GM12878 (cell line): ENCODE measurements around the gene TIMM10. TPM values are rescaled to one million over a fixed set of nuclear protein-coding genes. Genes with fewer than 3 reads are reported as not detected.

Source experiments
- ATAC-seq: fragments of 200-7000 bp; cut with Tn5 transposase; 3 replicates; pipeline ENCODE4 v1.9.1; 2020; ENCODE audit warnings: mild to moderate bottlenecking, moderate library complexity
- BruUV-seq: library from RNA; stranded (reverse); fragments of 400-500 nt; replicated peaks from 2 replicates; lab custom pipeline; 2021; lab: Mats Ljungman, UMichigan
- CTCF ChIA-PET: fragments of 300-600 bp; sonication (Branson Sonifier 250); formaldehyde crosslinking; extraction: SDS; loops from one replicate; lab custom pipeline; 2021; ENCODE audit warnings: inconsistent platforms; lab: Yijun Ruan, JAX
- POLR2A ChIA-PET: fragments of 350-600 bp; formaldehyde crosslinking; extraction: SDS; loops from one replicate; lab custom pipeline; 2021; ENCODE audit warnings: inconsistent platforms; lab: Charles Lee
- RAD21 ChIA-PET: fragments of 300-600 bp; sonication (Branson Sonifier 250); formaldehyde crosslinking; loops from one replicate; lab custom pipeline; 2023; ENCODE audit warnings: antibody characterized with exemption; ENCODE audit not compliant: unreplicated experiment; lab: Charles Lee
- SMC1A ChIA-PET: fragments of 300-600 bp; sonication (Branson Sonifier 250); formaldehyde crosslinking; loops from one replicate; lab custom pipeline; 2023; ENCODE audit not compliant: unreplicated experiment, uncharacterized antibody; lab: Charles Lee
- DNase-seq: peaks from one replicate; pipeline ENCODE4 v3.0.0-alpha.2; 2011; ENCODE audit warnings: low read depth, low spot score
- FAIRE-seq: peaks from 3 replicates; lab custom pipeline; 2011; peaks lifted over from hg19 to GRCh38; lab: Jason Lieb, UNC
- H2AFZ ChIP-seq: 2 replicates; pipeline ENCODE4 v1.6.0; 2011; ENCODE audit warnings: low read depth, low read length, control low read depth; ENCODE audit not compliant: control insufficient read depth
- H3K27ac ChIP-seq: 2 replicates; pipeline ENCODE4 v1.5.1; 2011; ENCODE audit warnings: control low read depth; ENCODE audit not compliant: control insufficient read depth, insufficient read depth
- H3K27me3 ChIP-seq, 2 experiments: replicated peaks in 1 of 2; 2 replicates each; pipeline versions ENCODE4 v1.6.0 to v1.6.1; 2011; ENCODE audit warnings: low read length in 1 of 2; ENCODE audit not compliant: control insufficient read depth in 2 of 2, insufficient read depth in 2 of 2
- H3K36me3 ChIP-seq, 2 experiments: 2 replicates each; pipeline ENCODE4 v1.5.1; 2011; ENCODE audit warnings: low read length in 1 of 2; ENCODE audit not compliant: control insufficient read depth in 2 of 2, insufficient read depth in 2 of 2
- H3K4me1 ChIP-seq: 2 replicates; pipeline ENCODE4 v1.6.1; 2011; ENCODE audit warnings: mild to moderate bottlenecking, low read length, moderate library complexity, mixed read lengths; ENCODE audit not compliant: control insufficient read depth, insufficient read depth
- H3K4me2 ChIP-seq: 2 replicates; pipeline ENCODE4 v1.6.0; 2011; ENCODE audit warnings: control low read depth; ENCODE audit not compliant: control insufficient read depth, insufficient read depth
- H3K4me3 ChIP-seq: fragments of 200-600 bp; sonication (generic); 2 replicates; pipeline ENCODE4 v1.5.1; 2016
- H3K79me2 ChIP-seq: 2 replicates; pipeline ENCODE4 v1.6.0; 2011; ENCODE audit warnings: low read length; ENCODE audit not compliant: control insufficient read depth, insufficient read depth
- H3K9ac ChIP-seq: 2 replicates; pipeline ENCODE4 v1.8.0; 2011; ENCODE audit warnings: low read length, control low read depth, mixed read lengths; ENCODE audit not compliant: control insufficient read depth, insufficient read depth
- H3K9me3 ChIP-seq: replicated peaks from 3 replicates; pipeline ENCODE4 v1.5.1; 2011; ENCODE audit warnings: mild to moderate bottlenecking, low read length; ENCODE audit not compliant: control insufficient read depth, insufficient read depth
- H4K20me1 ChIP-seq: 2 replicates; pipeline ENCODE4 v1.6.0; 2011; ENCODE audit not compliant: control insufficient read depth, insufficient read depth
- CBX3 ChIP-seq: fragments of 200-600 bp; sonication (generic); IDR thresholded peaks from 2 replicates; pipeline ENCODE4 v1.6.1; 2016; ENCODE audit warnings: low read depth, borderline replicate concordance
- CREB1 ChIP-seq: IDR thresholded peaks from 2 replicates; pipeline ENCODE4 v1.6.1; 2012; ENCODE audit warnings: low read depth, mild to moderate bottlenecking, inconsistent platforms
- DPF2 ChIP-seq: fragments of 450-650 bp; IDR thresholded peaks from 2 replicates; pipeline ENCODE4 v1.6.1; 2017; ENCODE audit warnings: mild to moderate bottlenecking
- NR2C1 ChIP-seq: fragments of 450-650 bp; IDR thresholded peaks from 2 replicates; pipeline ENCODE4 v1.6.1; 2017; ENCODE audit warnings: antibody characterized with exemption, mild to moderate bottlenecking, moderate library complexity
- RUNX3 ChIP-seq: IDR thresholded peaks from 2 replicates; pipeline ENCODE4 v1.6.1; 2012; ENCODE audit warnings: low read length, inconsistent platforms
- TARDBP ChIP-seq: IDR thresholded peaks from 2 replicates; pipeline ENCODE4 v1.6.1; 2016; ENCODE audit warnings: borderline replicate concordance
- TCF3 ChIP-seq: IDR thresholded peaks from 2 replicates; pipeline ENCODE4 v1.6.1; 2012; ENCODE audit warnings: low read depth, mild to moderate bottlenecking, low read length, borderline replicate concordance; ENCODE audit not compliant: insufficient read depth
- WGBS: methylation state at CpG from one replicate; pipeline ENCODE4 v1.1.6; 2016; ENCODE audit warnings: low lambda C conversion rate; ENCODE audit not compliant: insufficient replicate concordance, insufficient coverage; ENCODE audit errors: missing lambda C conversion rate; 5-methylcytosine and 5-hydroxymethylcytosine counted together
- in situ Hi-C: fragments of 300-500 bp; cut with MboI; formaldehyde crosslinking; loops from 9 replicates; pipeline ENCODE4 v1.14.3; 2018; ENCODE audit warnings: mixed read lengths
- intact Hi-C: fragments of 100-400 bp; cut with micrococcal nuclease; formaldehyde crosslinking; loops from one replicate; pipeline ENCODE4 v1.14.2; 2022; ENCODE audit not compliant: unreplicated experiment
- polyA plus RNA-seq, 11 experiments: library from polyadenylated mRNA; depleted of rRNA in 4 of 11; unstranded in 6 of 11; stranded (reverse) in 5 of 11; fragments of >200 nt; fragmentation: Nextera tagmentation in 4 of 11; fragmentation: Illumina TruSeq in 1 of 11; extraction: Ambion mirVana in 4 of 11; extraction: Trizol in 1 of 11; gene quantifications; 1 replicate in 1 of 11; 2 replicates in 10 of 11; pipeline versions ENCODE4 v1.2.1 to v1.2.3, GENCODE V29; 2011 to 2016; ENCODE audit warnings: inconsistent platforms in 2 of 11, missing spikeins in 2 of 11, low read depth in 1 of 11
- total RNA-seq, 4 experiments: library from RNA; depleted of rRNA in 3 of 4; stranded (reverse); fragments of >200 nt in 3 of 4; fragmentation: Illumina TruSeq in 1 of 4; extraction: Trizol in 1 of 4; gene quantifications; 2 replicates each; pipeline versions ENCODE4 v1.2.1 to v1.2.3, GENCODE V29; 2013 to 2021
- TF ChIP-seq, protein P1 (sequence below): IDR thresholded peaks from 2 replicates; pipeline ENCODE4 v1.6.1; 2012; ENCODE audit warnings: mild to moderate bottlenecking, low read depth, low read length
- TF ChIP-seq, protein P2 (sequence below): fragments of 450-650 bp; IDR thresholded peaks from 2 replicates; pipeline ENCODE4 v1.6.1; 2016; ENCODE audit warnings: mild to moderate bottlenecking
- TF ChIP-seq, protein P3 (sequence below): fragments of 450-650 bp; IDR thresholded peaks from 2 replicates; pipeline ENCODE4 v1.6.1; 2017; ENCODE audit warnings: low read depth, mild to moderate bottlenecking, moderate library complexity
- TF ChIP-seq, protein P4 (sequence below): fragments of 450-650 bp; IDR thresholded peaks from 2 replicates; pipeline ENCODE4 v1.6.1; 2017; ENCODE audit warnings: borderline replicate concordance

The TIMM10 gene
- total and polyA plus RNA-seq, 10 of the 15 experiments (the other 5 are each of a cell fraction or from before 2014, with no cell fraction given) = 148 to 898 (median 206) TPM

DNA sequence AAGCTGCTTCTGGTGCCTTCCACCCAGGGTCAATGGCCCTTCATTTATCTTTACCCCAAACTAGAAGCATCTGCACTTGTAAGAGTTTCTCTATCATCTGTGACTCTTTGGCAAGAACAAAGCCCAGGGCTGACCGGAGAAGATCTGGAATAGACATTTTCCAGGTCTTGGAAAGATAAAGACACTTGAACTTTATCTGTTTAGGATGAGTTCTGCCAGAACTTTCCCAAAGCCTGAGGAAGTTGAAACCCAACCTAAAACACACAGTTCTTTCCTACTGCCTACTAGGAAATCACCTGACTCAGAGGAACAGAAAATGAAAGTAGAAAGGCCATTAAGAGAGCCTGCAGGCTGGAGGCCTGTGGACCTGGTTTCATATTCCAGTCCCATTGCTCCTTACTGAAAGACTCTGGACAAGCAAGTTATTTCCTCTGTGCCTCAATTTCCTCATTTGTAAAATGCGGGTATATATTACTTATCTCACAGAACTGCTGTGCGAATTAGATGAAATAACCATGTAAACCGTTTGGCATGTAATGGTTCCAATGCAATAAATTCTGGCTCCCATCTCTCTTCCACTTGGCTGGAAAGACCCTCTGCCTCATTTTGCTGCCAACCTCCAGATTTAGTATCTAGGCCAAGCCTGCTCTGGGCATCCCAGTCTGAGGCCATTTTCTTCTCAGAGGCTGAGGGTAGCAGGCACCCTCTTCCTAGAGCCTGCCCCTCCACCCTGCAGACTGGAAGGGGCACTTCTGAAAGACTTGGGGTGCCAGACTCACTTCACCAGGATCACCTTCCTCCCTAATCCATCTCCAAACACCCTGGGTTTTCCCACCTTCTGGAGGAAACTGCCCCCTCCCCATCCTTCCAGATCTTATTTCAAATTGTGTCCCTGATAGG is 35.7 kb upstream of the TIMM10 start:
- Histone ChIP-seq H3K9ac (peak overlapping the region; percentile 72), H2AFZ (peak overlapping the region; percentile 80), H3K79me2 (peaks cover 55% of the 10 kb centered on the region), H4K20me1 (no peaks in the 10 kb centered on the region), H3K36me3 (peaks cover 0 to 3% of the 10 kb centered on the region in 2 experiments; a peak in 1 of 4 replicates), H3K9me3 (no peaks in the 10 kb centered on the region), H3K4me2 (peak overlapping the region; percentile 92), H3K4me1 (peaks cover 4% of the 10 kb centered on the region), H3K4me3 (peak overlapping the region; percentile 100), H3K27ac (peak overlapping the region; percentile 87), H3K27me3 (no peaks in the 10 kb centered on the region)
- ChIA-PET RAD21 (interaction anchor here (1.1 to 3.2 kb wide), 5 partner anchors 19 to 220 kb away, joined by 3 to 83 read pairs (median 6); partner anchors contain the start of gene TIMM10), CTCF (interaction anchor here (0.6 to 9.2 kb wide), 11 partner anchors 32 to 958 kb away, joined by 3 to 319 read pairs (median 4); no protein-coding TSS in a partner anchor), SMC1A (interaction anchor here (0.8 to 1.5 kb wide), 4 partner anchors 34 to 78 kb away, joined by 4 to 8 read pairs (median 6); no protein-coding TSS in a partner anchor), POLR2A (interaction anchor here (1.1 kb wide), 1 partner anchor 53 kb away, joined by 3 read pairs; no protein-coding TSS in a partner anchor)
- BruUV-seq = TSS peak; percentile 99
- peak; percentile 81 for FAIRE-seq
- ATAC-seq = peak; percentile 65
- peak; percentile 68 for DNase-seq
- intact Hi-C loops (loop anchor here (1.0 to 10.0 kb wide), 4 partner anchors 18 to 219 kb away; partner anchors contain the start of genes MED19 and TMX2), in situ Hi-C loops (loop anchor here (5.0 kb wide), 2 partner anchors 76 to 236 kb away; no protein-coding TSS in a partner anchor)
- 2% methylated on average over 4 of the region's 4 CpGs for whole genome bisulfite sequencing
- TF ChIP-seq TARDBP = no peak
- TF ChIP-seq, protein P1, sequence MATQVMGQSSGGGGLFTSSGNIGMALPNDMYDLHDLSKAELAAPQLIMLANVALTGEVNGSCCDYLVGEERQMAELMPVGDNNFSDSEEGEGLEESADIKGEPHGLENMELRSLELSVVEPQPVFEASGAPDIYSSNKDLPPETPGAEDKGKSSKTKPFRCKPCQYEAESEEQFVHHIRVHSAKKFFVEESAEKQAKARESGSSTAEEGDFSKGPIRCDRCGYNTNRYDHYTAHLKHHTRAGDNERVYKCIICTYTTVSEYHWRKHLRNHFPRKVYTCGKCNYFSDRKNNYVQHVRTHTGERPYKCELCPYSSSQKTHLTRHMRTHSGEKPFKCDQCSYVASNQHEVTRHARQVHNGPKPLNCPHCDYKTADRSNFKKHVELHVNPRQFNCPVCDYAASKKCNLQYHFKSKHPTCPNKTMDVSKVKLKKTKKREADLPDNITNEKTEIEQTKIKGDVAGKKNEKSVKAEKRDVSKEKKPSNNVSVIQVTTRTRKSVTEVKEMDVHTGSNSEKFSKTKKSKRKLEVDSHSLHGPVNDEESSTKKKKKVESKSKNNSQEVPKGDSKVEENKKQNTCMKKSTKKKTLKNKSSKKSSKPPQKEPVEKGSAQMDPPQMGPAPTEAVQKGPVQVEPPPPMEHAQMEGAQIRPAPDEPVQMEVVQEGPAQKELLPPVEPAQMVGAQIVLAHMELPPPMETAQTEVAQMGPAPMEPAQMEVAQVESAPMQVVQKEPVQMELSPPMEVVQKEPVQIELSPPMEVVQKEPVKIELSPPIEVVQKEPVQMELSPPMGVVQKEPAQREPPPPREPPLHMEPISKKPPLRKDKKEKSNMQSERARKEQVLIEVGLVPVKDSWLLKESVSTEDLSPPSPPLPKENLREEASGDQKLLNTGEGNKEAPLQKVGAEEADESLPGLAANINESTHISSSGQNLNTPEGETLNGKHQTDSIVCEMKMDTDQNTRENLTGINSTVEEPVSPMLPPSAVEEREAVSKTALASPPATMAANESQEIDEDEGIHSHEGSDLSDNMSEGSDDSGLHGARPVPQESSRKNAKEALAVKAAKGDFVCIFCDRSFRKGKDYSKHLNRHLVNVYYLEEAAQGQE = no peak
- TF ChIP-seq, protein P2, sequence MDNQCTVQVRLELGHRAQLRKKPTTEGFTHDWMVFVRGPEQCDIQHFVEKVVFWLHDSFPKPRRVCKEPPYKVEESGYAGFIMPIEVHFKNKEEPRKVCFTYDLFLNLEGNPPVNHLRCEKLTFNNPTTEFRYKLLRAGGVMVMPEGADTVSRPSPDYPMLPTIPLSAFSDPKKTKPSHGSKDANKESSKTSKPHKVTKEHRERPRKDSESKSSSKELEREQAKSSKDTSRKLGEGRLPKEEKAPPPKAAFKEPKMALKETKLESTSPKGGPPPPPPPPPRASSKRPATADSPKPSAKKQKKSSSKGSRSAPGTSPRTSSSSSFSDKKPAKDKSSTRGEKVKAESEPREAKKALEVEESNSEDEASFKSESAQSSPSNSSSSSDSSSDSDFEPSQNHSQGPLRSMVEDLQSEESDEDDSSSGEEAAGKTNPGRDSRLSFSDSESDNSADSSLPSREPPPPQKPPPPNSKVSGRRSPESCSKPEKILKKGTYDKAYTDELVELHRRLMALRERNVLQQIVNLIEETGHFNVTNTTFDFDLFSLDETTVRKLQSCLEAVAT = no peak
- TF ChIP-seq, protein P3, sequence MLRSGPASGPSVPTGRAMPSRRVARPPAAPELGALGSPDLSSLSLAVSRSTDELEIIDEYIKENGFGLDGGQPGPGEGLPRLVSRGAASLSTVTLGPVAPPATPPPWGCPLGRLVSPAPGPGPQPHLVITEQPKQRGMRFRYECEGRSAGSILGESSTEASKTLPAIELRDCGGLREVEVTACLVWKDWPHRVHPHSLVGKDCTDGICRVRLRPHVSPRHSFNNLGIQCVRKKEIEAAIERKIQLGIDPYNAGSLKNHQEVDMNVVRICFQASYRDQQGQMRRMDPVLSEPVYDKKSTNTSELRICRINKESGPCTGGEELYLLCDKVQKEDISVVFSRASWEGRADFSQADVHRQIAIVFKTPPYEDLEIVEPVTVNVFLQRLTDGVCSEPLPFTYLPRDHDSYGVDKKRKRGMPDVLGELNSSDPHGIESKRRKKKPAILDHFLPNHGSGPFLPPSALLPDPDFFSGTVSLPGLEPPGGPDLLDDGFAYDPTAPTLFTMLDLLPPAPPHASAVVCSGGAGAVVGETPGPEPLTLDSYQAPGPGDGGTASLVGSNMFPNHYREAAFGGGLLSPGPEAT = peak; percentile 62
- TF ChIP-seq DPF2 = 0 out of 2 replicates have a peak, but pooled peaks have one; percentile 27
- TF ChIP-seq CBX3 = no peak
- TF ChIP-seq, protein P4, sequence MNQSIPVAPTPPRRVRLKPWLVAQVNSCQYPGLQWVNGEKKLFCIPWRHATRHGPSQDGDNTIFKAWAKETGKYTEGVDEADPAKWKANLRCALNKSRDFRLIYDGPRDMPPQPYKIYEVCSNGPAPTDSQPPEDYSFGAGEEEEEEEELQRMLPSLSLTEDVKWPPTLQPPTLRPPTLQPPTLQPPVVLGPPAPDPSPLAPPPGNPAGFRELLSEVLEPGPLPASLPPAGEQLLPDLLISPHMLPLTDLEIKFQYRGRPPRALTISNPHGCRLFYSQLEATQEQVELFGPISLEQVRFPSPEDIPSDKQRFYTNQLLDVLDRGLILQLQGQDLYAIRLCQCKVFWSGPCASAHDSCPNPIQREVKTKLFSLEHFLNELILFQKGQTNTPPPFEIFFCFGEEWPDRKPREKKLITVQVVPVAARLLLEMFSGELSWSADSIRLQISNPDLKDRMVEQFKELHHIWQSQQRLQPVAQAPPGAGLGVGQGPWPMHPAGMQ = no peak
- TF ChIP-seq TCF3 = no peak
- no peak for TF ChIP-seq RUNX3
- no peak for TF ChIP-seq NR2C1
- no peak for TF ChIP-seq CREB1
